ENCODE measurements around the gene GPN1.
"Not testable (repeated sequence)": the region's sequence is repeated elsewhere in the genome, so short reads cannot be mapped to it uniquely, and the experiment has no call there.

Gene GPN1

GRCh38 chr2:27628767-27629709 is at the start of gene GPN1, which contains the start of gene CCDC121:
GPN1 (plus strand) TSS chr2:27629050; CDS start chr2:27629059, 9 bp downstream.
CCDC121 (minus strand) TSS chr2:27629012; CDS start chr2:27627799, 1,213 bp downstream.
- no peak for DNase-seq

DNA sequence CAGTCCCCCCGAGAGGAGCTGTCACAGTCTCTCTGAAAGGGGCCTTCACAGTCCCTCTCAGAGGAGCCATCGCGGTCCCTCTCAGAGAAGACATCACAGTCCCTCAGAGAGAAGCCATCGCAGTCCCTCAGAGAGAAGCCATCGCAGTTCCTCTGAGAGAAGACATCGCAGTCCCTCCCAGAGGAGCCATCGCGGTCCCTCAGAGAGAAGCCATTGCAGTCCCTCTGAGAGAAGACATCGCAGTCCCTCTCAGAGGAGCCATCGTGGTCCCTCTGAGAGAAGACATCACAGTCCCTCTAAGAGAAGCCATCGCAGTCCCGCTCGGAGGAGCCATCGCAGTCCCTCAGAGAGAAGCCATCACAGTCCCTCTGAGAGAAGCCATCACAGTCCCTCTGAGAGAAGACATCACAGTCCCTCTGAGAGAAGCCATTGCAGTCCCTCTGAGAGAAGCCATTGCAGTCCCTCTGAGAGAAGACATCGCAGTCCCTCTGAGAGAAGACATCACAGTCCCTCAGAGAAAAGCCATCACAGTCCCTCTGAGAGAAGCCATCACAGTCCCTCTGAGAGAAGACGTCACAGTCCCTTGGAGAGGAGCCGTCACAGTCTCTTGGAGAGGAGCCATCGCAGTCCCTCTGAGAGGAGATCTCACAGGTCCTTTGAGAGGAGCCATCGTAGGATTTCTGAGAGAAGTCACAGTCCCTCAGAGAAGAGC is 47.3 kb upstream of the GPN1 start:
- DNase-seq: no peak

DNA sequence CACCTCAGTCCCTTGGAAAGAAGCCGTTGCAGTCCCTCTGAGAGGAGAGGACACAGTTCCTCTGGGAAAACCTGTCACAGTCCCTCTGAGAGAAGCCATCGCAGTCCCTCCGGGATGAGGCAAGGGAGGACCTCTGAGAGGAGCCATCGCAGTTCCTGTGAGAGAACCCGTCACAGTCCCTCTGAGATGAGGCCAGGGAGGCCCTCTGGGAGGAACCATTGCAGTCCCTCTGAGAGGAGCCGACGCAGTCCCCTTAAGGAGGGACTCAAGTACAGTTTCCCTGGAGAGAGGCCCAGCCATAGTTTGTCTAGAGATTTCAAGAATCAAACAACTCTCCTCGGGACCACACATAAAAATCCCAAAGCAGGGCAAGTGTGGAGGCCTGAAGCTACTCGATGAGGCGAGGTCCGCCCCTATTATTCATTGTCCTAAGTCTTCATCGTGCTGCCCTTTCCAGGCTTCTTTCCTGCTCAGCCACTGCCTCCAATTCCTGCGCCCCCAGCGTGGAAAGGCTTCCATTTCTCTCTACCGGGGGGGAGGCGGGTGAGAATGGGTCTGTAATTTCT is 46.6 kb upstream of the GPN1 start:
- no peak for DNase-seq

DNA sequence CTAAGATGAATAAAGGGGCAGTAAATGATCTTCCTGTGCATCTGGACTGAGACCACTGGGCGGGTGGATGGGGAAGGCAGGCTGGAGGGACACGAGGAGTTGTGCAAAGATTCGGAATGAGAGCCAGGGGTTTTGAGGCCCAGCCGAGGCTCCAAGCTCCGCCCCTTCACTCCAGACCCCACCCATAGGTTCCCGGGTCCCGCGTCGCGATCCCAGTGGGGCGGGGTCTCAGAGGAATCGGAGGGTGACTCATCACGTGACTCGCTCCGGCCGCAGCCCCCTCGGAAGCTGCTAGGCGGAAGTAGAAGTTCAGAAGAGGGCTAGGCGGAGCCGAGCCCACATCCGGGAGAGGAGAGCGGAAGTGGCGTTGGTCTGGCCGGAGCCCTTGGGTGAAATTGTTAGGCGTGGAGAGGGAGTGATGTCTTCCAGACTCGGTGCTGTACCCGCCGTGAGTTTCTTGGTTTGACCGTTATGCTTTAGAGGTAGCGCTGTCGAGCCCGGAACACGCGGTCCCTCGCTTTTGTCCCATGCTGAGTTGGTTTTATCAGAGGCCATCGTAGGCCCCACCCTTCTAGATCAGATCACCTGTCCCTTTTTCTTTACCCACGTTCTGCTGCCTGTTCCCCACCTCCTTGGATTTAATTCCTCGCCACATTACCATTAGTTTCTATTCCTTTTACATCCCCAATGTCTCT is 46.0 kb upstream of the GPN1 start, which contains the start of gene ZNF512:
Gene ZNF512, plus strand, starts transcription at position 348 of the 695 bp plus-strand sequence. Its CDS starts 71 bp downstream, at position 419.
- DNase-seq: peak; percentile 90

DNA sequence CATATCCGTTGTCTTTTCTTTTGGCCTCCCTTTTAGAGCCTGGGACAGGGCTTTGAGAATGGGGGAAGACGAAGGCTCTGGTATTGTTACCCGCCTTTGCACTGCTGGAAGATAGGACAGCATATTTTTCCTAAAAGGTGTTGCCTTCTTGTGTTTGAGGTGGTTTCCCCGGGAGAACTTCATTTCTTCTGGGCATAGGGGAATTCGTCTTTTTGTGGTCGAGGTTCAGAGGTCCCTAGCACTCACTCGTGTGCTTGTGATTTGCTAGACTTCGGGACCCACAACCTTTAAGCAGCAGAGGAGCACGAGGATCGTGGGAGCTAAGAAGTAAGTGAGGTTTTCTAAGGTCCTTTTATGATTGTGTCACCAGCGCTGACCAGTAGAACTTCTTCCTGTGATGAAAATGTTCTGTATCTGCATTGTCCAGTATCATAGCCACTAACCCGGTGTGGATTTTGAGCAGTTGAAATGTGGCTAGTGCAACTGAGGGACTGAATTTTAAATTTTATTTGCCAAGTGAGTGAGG is 45.4 kb upstream of the GPN1 start:
- DNase-seq: no peak

DNA sequence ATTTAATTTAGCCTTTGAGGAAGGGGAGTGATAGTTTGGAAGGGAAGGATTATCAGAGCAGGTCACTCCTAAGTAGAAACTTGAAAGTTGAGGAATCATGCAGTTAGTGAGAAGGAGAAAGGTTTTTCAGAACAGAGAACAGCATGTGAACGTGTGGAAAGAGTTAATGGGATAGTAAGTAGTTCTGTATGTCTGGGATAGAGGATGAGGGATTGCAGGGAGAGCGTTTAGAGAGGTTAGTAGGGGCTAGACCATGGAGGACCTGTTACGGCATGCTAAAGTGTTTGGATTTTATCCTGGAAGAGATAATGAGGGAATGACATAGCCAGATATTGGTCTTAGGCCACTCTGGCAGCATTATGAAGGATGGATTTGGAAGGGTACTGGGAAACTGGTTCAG is 44.3 kb upstream of the GPN1 start:
- no peak for DNase-seq

DNA sequence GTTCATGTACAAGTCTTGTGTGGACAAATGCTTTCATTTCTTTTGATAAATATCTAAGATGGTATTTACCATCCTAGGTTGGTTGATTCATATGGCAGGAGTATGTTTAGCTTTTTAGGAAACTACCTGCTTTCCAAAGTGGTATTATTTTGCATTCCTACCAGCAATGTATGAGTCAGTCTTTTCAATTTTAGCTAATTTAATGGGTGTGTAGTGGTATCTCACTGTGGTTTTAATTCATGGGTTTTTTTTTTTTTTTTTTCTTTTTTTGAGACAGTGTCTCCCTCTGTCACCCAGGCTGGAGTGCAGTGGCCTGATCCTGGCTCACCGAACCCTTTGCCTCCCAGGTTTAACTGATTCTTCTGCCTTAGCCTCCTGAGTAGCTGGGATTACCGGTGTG is 41.8 kb upstream of the GPN1 start:
- no peak for DNase-seq

- DNase-seq: no peak
Observed at GRCh38 chr2:27588308-27588707, 40.5 kb upstream of the GPN1 start.

DNA sequence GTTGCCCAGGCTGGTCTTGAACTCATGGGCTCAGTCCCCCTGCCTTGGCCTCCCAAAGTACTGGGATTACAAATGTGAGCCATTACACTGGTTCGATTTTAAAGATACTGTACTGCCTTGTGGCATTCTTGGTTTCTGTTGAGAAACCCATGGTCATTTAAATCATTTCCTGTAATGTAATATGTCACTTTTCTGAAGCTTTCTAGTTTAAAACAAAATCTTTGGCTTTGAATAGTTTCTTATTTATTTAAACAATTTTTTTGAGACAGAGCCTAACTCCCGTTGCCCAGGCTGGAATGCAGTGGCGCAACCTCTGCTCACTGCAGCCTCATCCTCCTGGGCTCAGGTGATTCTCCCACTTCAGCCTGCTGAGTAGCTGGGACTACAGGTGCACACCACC is 37.1 kb upstream of the GPN1 start:
- DNase-seq: no peak

DNA sequence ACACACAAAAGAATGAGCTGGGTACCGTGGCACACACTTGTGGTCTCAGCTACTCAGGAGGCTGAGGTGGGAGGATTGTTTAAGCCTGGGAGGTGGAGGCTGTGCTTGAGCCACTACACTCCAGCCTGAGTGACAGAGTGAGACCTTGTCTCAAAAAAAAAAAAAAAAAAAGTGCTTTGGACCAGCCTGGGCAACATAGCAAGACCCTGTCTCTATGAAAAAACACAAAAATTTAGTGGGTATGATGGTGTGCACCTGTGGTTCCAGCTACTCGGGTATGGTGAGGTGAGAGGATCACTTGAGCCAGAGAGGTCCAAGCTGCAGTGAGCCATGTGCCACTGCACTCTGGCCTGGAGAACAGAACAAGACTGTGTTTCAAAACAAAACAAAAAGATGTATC is 35.6 kb upstream of the GPN1 start:
- no peak for DNase-seq

DNA sequence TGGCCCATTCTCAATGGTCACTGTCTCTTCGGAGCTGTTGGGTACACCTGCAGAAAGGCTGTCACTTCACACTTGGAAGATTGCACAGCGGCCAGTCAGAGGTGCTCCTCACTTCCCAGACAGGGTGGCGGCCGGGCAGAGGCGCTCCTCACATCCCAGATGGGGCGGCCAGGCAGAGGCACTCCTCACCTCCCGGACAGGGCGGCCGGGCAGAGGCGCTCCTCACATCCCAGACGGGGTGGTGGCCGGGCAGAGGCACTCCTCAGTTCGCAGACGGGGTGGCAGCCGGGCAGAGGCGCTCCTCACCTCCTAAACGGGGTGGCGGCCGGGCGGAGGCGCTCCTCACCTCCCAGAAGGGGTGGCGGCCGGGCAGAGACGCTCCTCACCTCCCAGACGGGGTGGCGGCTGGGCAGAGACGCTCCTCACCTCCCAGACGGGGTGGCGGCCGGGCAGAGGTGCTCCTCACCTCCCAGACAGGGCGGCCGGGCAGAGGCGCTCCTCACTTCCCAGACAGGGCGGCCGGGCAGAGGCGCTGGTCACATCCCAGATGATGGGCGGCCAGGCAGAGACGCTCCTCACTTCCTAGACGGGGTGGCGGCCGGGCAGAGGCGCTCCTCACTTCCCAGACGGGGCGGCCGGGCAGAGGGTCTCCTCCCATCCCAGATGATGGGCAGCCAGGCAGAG is 34.7 kb upstream of the GPN1 start:
- DNase-seq: not testable (repeated sequence)

GRCh38 chr2:27595412-27595811 is 33.4 kb upstream of the GPN1 start:
- DNase-seq: not testable (repeated sequence)

DNA sequence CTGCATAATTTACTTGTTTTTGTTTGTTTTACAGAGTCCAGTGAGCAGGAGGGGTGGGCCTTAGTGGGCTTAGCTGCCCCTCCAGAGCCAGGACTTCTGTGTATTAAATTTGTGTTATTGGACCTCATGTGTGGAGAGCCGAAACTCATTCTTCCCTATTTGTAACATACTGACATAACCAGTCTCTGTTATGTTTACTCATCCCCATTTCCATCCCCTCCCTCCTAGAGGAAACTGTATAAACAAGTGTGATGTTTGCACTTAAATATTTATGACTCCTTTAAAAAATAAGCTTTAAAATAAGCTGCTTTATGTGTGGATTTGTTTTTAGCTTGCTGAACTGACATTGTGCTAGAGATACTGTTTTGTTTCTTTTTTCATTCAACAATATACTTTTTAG is 32.2 kb upstream of the GPN1 start:
- no peak for DNase-seq

GRCh38 chr2:27606611-27607010 is 22.2 kb upstream of the GPN1 start:
- no peak for DNase-seq

- DNase-seq: no peak
Observed at GRCh38 chr2:27613985-27614384, 14.9 kb upstream of the GPN1 start.

- no peak for DNase-seq
Observed at GRCh38 chr2:27615316-27615715, 13.5 kb upstream of the GPN1 start.

DNA sequence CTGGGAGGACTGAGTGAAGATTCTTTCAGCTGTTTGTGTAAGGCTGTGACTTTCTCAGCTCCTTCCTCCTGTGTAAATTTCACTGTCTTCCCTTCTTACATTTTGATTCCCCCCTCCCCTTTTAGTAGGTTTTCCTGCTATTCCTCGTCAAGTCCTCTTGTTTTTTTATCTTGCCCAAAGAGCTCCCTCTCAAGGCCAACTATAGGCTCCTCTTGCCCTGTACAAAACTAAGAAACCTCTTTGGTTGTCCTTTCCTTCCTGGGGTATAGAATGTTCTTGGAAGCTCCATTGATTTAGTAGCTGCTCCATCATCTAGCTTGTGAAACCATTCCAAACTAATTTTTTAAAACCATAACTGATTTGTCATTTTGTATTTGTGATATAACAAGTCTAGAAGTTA is 7.3 kb upstream of the GPN1 start:
- no peak for DNase-seq

DNA sequence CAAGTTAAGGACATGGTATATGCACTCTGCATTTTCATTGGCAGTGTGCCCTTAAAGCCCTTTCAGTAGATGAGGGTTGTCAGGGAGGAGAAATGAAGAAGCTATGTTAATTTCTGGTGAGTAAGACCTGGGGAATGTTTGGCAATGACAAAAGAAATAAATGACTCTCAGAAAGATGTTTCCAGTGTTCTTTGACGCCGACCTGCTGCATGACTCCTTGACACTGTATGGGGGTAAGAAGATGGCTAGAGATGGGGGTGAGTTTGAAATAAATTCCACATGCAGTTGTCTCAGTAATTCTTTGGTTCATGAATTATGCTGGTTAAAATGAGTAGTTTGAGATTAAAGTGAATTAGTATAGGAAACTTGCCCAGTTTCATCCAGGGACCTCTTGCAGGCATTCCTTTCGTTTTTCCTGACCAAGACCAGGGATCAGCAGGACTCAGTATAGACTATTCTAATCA is 5.9 kb upstream of the GPN1 start:
- no peak for DNase-seq

GRCh38 chr2:27624943-27625342 is 3.9 kb upstream of the GPN1 start:
- no peak for DNase-seq

GRCh38 chr2:27626323-27626722 is 2.5 kb upstream of the GPN1 start:
- DNase-seq: not testable (repeated sequence)

DNA sequence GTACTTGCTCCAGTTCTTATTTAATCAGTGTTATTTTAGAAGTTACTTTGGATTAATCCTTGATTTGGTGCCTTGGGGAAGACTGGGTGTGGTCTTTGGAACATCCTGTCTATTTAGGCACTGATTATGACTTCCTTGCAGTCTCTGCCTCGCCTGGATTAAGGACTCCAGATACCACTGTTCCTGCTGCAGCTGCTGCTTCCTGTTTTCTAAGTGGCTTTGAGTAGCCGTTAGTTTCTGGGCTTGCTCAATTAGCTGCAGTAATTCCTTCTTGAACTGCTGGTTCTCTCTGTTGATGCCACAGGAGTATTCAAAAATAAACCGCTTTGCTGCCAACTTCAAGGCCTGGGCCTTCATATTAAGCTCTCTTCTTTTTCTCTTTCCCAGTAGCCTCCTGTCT is 1.9 kb upstream of the GPN1 start:
- not testable (repeated sequence) for DNase-seq

All from NCI-H2081 treated with DMSO at 0.1 percent for 48 hours (cell line).